Panc1 (cell line): ENCODE data around the gene ZDBF2.
"Not testable (repeated sequence)": the region's sequence is repeated elsewhere in the genome, so short reads cannot be mapped to it uniquely, and the experiment has no call there.

Experiments
- SIN3A ChIP-seq: IDR thresholded peaks from 2 replicates; pipeline ENCODE4 v1.6.1; 2012; ENCODE audit warnings: low read depth, mild to moderate bottlenecking, low read length, moderate library complexity, borderline replicate concordance; ENCODE audit not compliant: insufficient read depth
- TCF7L2 ChIP-seq: IDR thresholded peaks from 2 replicates; pipeline ENCODE4 v1.6.1; 2011; ENCODE audit warnings: mild to moderate bottlenecking, low read depth, low read length, inconsistent platforms
- TF ChIP-seq, protein P1 (sequence below): fragments of 450-650 bp; IDR thresholded peaks from 2 replicates; pipeline ENCODE4 v1.5.1; 2017; ENCODE audit warnings: mild to moderate bottlenecking
- TF ChIP-seq, protein P2 (sequence below), 2 experiments: IDR thresholded peaks; 2 replicates each; pipeline ENCODE4 v1.6.1; 2011 to 2012; ENCODE audit warnings: low read depth in 2 of 2, control low read depth in 1 of 2, low read length in 1 of 2, mild to moderate bottlenecking in 1 of 2, moderate library complexity in 1 of 2; ENCODE audit not compliant: insufficient read depth in 1 of 2

DNA sequence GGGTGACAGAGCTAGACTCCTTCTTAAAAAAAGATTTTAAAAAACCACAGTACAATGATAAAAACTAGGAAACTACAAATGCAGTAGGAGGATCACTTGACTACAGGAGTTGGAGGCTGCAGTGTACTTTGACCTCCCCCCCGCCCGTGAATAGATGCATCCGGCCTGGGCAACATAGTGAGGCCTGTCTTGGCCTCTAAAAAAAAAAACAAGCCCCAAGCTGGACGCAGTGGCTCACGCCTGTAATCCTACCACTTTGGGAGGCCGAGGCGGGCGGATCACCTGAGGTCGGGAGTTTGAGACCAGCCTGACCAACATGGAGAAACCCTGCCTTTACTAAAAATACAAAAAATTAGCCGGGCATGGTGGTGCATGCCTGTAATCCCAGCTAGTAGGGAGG lies 25.1 kb downstream of the ZDBF2 start:
- TF ChIP-seq, protein P1, sequence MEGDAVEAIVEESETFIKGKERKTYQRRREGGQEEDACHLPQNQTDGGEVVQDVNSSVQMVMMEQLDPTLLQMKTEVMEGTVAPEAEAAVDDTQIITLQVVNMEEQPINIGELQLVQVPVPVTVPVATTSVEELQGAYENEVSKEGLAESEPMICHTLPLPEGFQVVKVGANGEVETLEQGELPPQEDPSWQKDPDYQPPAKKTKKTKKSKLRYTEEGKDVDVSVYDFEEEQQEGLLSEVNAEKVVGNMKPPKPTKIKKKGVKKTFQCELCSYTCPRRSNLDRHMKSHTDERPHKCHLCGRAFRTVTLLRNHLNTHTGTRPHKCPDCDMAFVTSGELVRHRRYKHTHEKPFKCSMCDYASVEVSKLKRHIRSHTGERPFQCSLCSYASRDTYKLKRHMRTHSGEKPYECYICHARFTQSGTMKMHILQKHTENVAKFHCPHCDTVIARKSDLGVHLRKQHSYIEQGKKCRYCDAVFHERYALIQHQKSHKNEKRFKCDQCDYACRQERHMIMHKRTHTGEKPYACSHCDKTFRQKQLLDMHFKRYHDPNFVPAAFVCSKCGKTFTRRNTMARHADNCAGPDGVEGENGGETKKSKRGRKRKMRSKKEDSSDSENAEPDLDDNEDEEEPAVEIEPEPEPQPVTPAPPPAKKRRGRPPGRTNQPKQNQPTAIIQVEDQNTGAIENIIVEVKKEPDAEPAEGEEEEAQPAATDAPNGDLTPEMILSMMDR: not testable (repeated sequence)
- TF ChIP-seq TCF7L2, SIN3A: not testable (repeated sequence)
- TF ChIP-seq, protein P2, sequence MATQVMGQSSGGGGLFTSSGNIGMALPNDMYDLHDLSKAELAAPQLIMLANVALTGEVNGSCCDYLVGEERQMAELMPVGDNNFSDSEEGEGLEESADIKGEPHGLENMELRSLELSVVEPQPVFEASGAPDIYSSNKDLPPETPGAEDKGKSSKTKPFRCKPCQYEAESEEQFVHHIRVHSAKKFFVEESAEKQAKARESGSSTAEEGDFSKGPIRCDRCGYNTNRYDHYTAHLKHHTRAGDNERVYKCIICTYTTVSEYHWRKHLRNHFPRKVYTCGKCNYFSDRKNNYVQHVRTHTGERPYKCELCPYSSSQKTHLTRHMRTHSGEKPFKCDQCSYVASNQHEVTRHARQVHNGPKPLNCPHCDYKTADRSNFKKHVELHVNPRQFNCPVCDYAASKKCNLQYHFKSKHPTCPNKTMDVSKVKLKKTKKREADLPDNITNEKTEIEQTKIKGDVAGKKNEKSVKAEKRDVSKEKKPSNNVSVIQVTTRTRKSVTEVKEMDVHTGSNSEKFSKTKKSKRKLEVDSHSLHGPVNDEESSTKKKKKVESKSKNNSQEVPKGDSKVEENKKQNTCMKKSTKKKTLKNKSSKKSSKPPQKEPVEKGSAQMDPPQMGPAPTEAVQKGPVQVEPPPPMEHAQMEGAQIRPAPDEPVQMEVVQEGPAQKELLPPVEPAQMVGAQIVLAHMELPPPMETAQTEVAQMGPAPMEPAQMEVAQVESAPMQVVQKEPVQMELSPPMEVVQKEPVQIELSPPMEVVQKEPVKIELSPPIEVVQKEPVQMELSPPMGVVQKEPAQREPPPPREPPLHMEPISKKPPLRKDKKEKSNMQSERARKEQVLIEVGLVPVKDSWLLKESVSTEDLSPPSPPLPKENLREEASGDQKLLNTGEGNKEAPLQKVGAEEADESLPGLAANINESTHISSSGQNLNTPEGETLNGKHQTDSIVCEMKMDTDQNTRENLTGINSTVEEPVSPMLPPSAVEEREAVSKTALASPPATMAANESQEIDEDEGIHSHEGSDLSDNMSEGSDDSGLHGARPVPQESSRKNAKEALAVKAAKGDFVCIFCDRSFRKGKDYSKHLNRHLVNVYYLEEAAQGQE (IDR thresholded peaks at IDR 0.05; ENCODE audit: insufficient read depth in 1 of 2, low read depth in 2 of 2, low read length in 1 of 2): not testable (repeated sequence)
